GM12891 (cell line): ENCODE measurements around the gene NEGR1.

Source experiments
- POLR2A ChIP-seq: IDR thresholded peaks from 2 replicates; pipeline ENCODE4 v1.6.1; 2011; ENCODE audit warnings: low read depth, low read length, control low read depth
- POLR2AphosphoS5 ChIP-seq: IDR thresholded peaks from 2 replicates; pipeline ENCODE4 v1.6.1; 2011; ENCODE audit warnings: low read depth, low read length, control low read depth

- TF ChIP-seq POLR2AphosphoS5 (no peak), POLR2A (no peak)
These were observed 439.3 kb downstream of the NEGR1 start for GRCh38 chr1:71843012-71843411.
